Coronary artery (tissue), 2 donors: ENCODE results near the gene CD3D.

Source experiments
- DNase-seq: peaks from one replicate; pipeline ENCODE4 v3.0.0-alpha.2; 2017; ENCODE audit warnings: low spot score
- H3K27ac ChIP-seq, 2 donors: fragments of 200-600 bp; sonication (generic); one replicate each; pipeline ENCODE4 v1.5.1; 2016 to 2019
- H3K4me3 ChIP-seq: fragments of 200-600 bp; sonication (generic); 2 replicates; pipeline ENCODE4 v1.5.1; 2016; ENCODE audit warnings: mild to moderate bottlenecking, moderate library complexity
- CTCF ChIP-seq: fragments of 200-600 bp; sonication (generic); IDR thresholded peaks from one replicate; pipeline ENCODE4 v1.5.1; 2019; ENCODE audit warnings: antibody characterized with exemption

CD3D gene

DNA sequence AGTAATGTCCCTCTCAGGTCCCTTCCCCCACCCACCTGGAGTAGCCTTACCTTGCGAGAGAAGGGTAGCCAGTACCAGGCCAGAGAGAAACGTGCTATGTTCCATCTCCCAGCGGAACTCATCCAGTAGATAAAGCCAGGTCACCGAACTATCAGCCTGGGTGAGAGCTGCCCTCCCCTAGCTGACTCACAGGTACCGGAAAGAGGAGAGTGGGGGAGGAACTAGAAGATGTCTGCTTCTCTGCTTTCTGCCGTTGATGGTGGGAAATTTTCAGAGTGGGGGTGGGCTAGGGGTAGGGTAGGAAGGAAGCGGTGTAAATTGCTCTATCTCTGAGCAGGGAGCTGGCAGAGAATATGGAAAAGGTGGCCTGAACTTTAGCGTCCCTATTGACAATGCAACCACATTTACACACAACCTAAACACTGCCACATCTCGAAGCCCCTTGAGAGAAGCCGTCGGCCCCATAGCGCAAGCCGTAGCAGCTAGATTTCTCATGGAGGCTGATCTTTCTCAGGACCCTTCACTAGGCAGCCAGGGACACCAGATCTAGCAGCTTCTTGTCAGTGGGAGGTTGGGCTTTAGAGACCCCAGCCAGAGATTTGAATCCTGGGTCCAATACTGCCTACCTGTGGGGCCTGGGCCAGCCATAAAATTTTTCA is at the start of gene CD3D:
Gene CD3D, minus strand, starts transcription at position 203 of the 659 bp plus-strand sequence. Its CDS starts 98 bp downstream, at position 105.
- H3K4me3 ChIP-seq = no peak within 1 kb of the TSS
- H3K27ac ChIP-seq = no peak within 1 kb of the TSS
- TF ChIP-seq CTCF = no peak
- no peak for DNase-seq

- Histone ChIP-seq H3K27ac (no peak overlapping the region), H3K4me3 (no peak overlapping the region)
- DNase-seq = no peak
- TF ChIP-seq CTCF = no peak
These were observed 41.2 kb upstream of the CD3D start for GRCh38 chr11:118383657-118384056.

GRCh38 chr11:118382954-118383353 is 40.4 kb upstream of the CD3D start:
- Histone ChIP-seq H3K4me3 (no peak overlapping the region), H3K27ac (no peak overlapping the region)
- no peak for TF ChIP-seq CTCF
- no peak for DNase-seq

GRCh38 chr11:118380571-118380970 is 38.1 kb upstream of the CD3D start:
- no peak for TF ChIP-seq CTCF
- no peak overlapping the region for H3K4me3 ChIP-seq
- no peak overlapping the region for H3K27ac ChIP-seq
- no peak for DNase-seq

GRCh38 chr11:118379497-118379896 is 37.0 kb upstream of the CD3D start:
- DNase-seq = no peak
- TF ChIP-seq CTCF = no peak
- no peak overlapping the region for H3K27ac ChIP-seq
- H3K4me3 ChIP-seq = no peak overlapping the region

- no peak for DNase-seq
- TF ChIP-seq CTCF = no peak
- Histone ChIP-seq H3K27ac (no peak overlapping the region), H3K4me3 (no peak overlapping the region)
These were observed 33.5 kb upstream of the CD3D start for GRCh38 chr11:118375978-118376377.

- no peak for DNase-seq
- H3K4me3 ChIP-seq = no peak overlapping the region
- H3K27ac ChIP-seq = no peak overlapping the region
- TF ChIP-seq CTCF = no peak
These were observed 32.2 kb upstream of the CD3D start for GRCh38 chr11:118374729-118375128.
